HL-60 (cell line): ENCODE measurements around the gene CDK15.

Experiments
- GABPA ChIP-seq: IDR thresholded peaks from 2 replicates; pipeline ENCODE4 v1.6.1; 2012; ENCODE audit warnings: low read depth
- TF ChIP-seq, protein P1 (sequence below): IDR thresholded peaks from one replicate; pipeline ENCODE4 v1.5.1; 2011; ENCODE audit warnings: low read length, control low read depth, inconsistent platforms; ENCODE audit not compliant: insufficient read depth

- TF ChIP-seq, protein P1, sequence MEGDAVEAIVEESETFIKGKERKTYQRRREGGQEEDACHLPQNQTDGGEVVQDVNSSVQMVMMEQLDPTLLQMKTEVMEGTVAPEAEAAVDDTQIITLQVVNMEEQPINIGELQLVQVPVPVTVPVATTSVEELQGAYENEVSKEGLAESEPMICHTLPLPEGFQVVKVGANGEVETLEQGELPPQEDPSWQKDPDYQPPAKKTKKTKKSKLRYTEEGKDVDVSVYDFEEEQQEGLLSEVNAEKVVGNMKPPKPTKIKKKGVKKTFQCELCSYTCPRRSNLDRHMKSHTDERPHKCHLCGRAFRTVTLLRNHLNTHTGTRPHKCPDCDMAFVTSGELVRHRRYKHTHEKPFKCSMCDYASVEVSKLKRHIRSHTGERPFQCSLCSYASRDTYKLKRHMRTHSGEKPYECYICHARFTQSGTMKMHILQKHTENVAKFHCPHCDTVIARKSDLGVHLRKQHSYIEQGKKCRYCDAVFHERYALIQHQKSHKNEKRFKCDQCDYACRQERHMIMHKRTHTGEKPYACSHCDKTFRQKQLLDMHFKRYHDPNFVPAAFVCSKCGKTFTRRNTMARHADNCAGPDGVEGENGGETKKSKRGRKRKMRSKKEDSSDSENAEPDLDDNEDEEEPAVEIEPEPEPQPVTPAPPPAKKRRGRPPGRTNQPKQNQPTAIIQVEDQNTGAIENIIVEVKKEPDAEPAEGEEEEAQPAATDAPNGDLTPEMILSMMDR: no peak
- TF ChIP-seq GABPA: no peak
Observed at GRCh38 chr2:201840726-201841125, 34.4 kb downstream of the CDK15 start.
